NCI-H187 (cell line): ENCODE results near the gene TEX52.
A peak's percentile ranks its signal among the peaks of the same experiment; 100 is the strongest.
"Not testable (repeated sequence)": the region's sequence is repeated elsewhere in the genome, so short reads cannot be mapped to it uniquely, and the experiment has no call there.

Experiments
- DNase-seq, 2 experiments: peaks; one replicate each; lab custom pipeline; 2025; lab: John Stamatoyannopoulos, UW

Gene TEX52

DNA sequence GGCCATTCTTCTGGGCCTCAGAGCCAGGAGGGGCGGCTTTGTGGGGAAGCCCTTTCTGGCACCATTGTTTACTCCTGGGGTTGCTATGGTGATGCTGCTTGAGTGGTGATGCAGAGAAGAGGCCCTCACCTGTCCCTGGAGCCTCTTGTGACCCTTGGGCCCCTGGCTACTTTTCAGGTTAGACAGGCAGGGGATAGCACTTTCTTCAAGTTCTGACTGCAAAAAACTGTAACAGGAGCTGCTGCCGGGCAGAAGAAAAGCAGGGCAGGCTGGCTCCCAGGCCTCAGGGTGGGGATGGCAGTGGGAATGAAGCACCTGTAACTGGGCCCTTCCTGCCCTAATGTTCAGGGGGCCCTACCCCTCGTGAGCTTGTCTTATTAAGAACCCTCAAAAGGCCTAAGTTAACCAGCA is at the start of gene TEX52:
Gene TEX52 (minus strand): TSS at position 19 of the 411 bp plus-strand sequence. CDS start 13 bp downstream, at position 6.
- no peak for DNase-seq

DNA sequence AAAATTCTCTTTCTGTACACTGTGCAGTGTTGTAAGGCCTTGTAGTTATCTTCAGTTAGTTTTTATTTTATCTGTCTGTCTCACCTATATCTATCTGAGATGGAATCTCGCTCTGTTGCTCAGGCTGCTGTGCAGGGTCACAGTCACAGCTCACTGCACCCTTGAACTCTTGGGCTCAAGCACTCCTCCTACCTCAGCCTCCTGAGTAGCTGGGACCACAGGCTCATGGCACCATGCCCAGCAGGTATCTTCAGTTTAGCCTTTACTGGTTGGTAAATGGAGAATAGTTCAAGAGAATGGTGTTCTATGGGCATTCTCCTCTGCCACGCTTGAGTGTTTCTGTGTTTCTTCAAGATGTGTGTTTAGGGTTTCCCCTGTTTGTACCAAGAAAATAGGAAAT is 47.4 kb upstream of the TEX52 start:
- DNase-seq, result no peak

DNA sequence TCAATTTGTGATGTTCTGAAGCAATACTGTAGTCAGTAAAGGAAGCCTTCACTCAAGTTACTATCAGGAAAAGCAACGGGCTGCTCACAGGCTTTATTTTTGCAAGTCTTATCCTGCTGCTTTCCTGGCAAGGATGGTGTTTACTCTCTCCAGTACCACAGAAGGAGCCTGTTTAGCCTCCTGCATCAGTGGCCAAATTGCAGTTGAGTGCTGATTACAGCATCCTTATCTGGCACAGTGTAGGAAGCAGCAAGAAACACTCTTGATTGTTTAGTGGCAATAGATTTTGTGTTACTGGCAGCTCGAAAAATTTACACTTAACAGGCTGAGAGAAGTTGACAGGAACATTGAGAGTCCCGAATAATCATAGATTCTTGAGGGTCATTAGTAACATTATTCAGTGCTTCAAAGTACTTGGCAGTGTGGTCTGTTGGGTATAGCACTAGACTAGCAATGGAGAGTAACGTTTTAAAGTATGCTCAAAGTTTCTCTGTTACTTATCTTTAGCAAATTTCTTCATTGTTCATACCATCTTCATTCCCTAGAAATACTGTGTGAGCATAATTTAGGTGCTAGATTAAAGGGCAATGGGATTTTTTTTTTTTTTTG is 45.5 kb upstream of the TEX52 start:
- no peak for DNase-seq

DNA sequence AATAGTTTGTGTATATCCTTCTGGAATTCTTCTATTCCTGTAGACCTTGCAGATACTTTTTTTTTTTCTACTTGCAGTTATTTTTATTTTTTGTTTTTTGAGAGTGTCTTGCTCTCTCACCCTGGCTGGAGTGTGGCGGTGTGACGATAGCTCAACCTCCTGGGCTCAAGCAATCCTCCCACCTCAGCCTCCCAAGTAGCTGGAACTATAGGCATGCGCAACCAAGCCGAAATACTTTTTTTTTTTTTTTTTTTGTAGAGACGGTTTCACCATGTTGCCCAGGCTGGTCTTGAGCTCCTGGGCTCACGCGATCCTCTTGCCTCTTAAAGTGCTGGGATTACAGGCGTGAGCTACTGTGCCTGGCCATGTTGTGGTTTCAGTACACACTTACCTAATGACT is 43.8 kb upstream of the TEX52 start:
- no peak for DNase-seq

DNA sequence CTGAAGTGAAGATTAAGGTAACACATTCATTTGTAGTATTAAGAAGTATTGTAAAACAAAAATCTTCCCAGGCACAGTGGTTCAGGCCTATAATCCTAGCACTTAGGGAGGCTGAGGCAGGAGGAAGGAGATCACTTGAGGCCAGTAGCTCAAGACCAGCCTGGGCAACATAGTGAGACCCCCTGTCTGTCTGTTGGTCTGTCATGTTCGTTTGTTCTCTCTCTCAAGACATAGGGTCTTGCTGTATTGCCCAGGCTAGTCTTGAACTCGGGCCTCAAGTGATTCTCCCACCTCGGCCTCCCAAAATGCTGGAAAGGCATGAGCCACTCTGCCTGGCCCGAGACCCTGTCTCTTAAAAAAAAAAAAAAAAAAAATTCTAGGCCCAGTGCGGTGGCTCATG is 40.6 kb upstream of the TEX52 start:
- DNase-seq, result no peak

DNA sequence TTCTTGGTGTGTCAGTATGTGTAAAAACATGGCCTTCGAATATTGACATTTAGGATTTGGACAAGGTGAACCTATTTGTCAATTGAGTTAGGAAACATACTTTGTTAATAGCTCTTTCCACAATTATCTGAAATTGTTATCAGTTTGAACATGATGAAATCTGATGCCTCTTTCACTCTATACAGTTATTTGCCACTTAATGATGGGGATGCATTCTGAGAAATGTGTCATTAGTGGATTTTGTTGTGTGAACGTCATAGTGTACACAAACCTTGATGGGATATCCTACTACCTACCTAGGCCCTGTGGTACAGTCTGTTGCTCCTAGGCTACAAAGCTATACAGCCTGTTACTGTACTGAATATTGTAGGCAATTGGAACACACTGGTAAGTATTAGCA is 38.7 kb upstream of the TEX52 start:
- no peak for DNase-seq

DNA sequence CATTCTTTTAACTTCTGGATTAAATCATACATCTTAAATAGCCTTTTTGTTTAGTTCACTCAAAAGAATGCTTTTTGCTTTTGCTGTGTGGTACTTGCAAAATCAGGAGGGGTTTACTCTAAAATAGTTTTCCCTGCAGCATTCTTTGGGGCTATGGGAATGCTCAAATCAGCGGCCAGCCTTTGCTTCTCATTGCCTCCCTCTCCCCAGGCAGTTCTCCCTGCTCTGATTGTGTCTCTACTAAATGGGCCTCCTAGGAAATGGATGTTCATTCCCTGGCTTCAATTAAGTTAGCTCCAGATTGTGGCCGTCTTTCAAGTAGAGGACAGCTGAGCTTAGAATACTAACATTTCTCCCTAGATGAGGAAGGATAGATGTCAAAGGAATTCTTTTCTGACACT is 38.2 kb upstream of the TEX52 start:
- DNase-seq, result no peak

DNA sequence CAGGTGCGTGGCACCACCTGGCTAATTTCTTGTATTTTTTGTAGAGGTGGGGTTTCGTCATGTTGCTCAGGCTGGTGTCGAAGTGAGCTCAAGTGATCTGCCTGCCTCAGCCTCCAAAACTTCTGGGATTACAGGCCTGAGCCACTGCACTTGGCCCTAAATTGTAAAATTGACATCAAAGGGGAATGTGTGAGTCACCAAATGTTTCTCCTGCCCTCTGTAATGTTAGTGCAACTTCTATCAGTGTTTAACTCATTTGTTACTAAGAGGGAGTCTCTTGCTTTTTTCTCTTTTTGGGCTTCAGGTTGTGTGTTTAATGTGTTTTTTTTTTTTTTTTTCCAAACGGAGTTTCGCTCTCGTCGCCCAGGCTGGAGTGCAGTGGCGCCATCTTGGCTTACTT is 36.2 kb upstream of the TEX52 start:
- DNase-seq, result no peak

DNA sequence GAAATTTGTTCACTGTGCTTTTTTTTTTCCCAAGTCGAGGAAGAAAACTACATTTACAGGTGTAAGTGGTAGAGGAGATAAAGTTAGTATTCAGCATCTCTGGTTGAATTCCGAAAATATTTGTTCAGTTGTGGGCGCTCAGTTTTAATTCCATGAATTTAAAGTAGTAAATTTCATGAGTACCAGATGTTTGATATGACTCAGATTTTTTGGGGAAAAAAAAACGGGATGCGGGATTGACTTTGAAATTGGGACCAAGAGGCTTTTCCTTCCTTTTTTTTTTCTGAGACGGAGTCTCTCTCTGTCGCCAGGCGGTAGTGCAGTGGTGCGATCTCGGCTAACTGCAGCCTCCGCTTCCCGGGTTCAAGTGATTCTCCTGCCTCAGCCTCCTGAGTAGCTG is 35.4 kb upstream of the TEX52 start:
- DNase-seq, result no peak

DNA sequence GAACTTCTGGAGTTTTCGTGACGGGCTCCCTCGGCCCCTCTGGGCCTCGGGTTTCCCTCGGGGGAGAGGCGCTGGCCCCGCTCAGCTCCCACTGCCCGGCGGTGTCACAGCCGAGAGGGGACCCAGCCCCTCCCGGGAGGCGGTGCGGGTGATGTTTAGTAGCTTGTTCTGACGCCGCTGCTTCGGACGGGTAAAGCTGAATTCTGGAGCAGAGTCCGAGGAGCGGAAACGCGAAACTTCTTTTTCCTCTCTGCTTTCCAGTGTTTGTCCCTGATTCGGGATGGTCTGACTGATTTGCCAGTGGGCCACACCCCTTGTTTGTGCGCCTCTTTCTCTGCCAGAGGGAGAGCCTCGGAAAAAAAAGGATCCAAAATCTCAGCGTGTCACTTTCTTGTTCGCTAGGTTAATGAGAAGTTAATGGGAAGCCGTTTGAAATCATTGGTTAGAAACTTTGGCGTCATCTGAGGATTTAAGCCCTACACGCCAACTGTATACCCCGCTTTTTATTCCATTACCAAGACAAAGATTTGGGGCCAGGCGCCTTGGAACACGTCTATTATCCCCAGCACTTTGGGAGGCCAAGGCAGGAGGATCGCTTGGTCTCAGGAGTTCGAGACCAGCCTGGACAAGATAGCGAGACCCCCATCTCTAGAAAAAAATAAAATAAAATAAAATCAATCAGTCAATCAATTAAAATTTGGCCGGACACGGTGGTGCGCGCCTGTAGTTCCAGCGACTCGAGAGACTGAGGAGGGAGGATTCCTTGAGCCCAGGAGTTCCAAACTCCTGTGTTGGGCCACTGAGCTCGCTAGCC is 34.6 kb upstream of the TEX52 start:
- no peak for DNase-seq

DNA sequence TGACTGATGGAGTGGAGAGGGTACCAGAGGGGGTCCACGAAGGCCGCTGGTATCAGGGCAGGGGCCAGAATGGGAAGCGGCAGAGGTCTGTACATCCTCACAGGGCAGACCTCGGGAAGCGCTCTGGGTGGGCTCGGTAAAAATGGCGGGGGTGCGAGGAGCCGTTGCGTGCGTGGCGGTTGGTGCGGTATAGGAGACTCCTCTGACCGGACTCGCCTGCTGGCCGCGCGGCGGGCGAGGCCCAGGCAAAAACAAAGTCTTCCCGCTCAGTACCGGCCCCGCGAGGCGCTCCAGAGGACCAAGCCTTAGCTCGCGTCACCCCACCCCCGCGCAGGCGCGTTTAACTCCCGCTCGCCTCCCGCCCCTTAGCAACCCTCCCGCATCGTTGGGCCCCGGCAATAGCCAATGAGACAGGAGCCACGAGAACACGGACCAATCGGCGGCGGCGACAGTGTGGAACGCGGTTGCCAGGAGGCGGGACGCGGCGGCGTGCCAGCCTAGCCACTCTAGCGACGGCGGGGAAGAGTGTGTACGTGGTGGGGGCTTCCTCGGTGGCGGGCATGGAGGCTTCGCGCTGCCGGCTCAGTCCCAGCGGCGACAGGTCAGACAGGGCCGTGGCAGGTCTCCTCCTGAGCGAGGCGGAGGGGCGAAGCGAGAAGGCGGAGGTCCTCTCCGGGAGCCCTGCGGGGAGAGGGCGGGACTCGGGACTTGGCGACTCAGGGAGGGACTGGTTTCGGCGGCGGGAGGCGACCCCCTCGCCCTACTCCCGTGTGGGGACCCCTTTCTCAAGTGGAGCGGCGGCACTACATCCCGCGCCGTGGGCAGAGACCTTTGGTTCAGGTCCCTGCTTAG is 33.8 kb upstream of the TEX52 start, which contains the start of gene TULP3:
Gene TULP3 (plus strand): TSS at position 504 of the 852 bp plus-strand sequence. CDS start 57 bp downstream, at position 561.
- DNase-seq, result peak; percentile 90 to 96

DNA sequence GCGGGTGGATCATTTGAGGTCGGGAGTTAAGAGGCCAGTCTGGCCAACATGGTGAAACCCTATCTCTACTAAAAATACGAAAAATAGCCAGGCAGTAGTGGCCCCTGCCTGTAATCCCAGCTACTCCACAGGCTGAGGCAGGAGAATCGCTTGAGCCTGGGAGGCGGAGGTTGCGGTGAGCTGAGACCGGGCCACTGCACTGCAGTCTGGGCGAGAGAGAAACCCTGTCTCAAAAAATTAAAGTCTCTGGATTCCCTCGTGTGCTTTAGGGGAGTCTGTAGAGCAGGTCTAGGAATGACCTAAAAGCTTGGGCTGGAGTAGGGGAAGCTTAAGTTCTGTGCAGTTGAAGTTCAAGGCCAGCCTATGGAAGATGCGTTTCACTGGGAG is 33.2 kb upstream of the TEX52 start:
- no peak for DNase-seq

DNA sequence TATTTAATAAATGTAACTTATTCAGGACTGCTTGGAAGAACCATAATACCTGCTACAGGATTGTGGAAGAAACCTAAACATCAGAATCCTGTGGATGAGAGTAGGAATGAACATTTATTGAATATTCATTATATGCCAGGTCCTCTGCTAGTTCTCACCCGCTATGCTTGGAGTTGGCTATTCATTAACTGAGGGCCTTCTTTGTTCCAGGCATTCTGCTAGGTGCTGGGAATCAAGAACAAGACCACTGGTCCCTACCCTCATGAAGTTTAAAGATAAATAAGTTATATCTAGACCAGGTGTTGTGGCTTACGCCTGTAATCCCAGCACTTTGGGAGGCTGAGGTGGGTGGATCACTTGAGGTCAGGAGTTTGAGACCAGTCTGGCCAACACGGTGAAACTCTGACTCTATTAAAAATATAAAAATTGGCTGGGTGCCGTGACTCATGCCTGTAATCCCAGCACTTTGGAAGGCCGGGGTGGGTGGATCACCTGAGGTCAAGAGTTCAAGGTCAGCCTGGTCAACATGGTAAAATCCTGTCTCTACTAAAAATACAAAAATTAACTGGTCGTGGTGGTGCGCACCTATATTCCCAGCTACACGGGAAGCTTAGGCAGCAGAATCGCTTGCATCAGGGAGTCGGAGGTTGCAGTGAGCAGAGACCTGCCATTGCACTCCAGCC is 30.1 kb upstream of the TEX52 start:
- no peak for DNase-seq

DNA sequence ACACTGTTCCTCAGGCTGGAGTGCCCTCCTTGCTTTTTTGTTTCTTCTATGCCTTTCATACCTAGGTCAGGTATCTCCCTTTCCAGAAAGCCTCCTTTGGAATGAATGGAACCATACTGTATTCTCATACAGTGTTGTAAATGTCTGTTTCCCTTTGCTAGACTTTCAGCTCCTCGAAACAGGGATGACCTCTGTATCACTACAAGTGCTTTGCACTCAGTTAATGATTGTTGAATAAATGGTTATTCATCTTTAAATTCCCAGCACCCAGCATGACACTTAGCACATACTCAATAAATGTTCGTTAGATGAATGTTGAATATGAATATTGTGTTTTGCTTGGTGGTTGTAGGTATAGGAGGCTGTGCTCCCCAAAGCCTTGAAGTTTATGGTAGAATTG is 28.0 kb upstream of the TEX52 start:
- no peak for DNase-seq

DNA sequence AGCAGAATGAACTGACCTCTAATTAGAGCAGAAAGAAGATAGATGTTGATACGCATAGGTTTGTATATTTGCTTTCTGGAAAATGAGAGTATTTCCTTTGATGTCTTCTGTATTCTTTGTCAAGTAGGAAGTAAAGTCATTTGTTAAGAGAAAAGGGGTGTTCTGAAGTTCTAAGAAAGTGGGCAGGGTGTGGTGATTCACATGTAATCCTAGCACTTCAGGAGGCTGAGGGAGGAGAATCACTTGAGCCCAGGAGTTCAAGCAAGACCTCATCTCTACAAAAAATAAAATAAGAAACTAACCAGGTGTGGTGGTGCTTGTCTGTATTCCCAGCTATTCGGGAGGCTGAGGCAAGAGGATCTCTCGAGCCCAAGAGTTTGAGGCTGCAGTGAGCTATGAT is 23.0 kb upstream of the TEX52 start:
- no peak for DNase-seq

DNA sequence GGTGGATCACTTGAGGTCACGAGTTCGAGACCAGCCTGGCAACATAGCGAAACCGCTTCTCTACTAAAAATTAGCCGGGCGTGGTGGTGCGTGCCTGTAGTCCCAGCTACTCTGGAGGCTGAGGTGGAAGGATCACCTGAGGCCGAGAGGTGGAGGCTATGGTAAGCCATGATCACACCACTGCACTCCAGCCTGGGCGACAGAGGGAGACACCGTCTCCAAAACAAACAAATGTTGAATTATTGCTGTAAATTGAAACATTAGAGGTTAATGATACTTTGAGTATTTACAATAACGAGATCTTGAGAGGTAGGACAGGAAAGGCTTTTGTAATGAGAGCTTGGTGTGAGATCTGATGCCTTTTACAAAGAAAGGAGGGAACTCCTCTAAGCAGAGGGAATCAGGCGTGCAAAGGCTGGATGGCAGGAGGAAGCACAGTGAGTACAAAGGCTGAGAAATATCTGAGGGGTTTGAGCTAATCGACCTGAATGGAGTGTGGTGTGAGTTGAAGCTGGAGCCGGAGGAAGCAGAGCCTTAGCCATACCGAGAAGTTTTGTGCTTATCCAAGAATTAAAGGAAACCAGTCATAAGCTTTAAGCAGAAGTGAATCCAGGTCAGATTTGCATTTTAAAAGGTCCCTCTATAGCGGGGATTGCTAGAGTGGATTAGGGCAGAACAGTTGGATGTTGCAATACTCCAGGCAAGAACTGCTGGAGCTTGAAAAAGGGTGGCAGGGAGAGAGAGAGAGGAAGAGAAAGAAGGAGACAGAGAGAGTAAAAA is 21.3 kb upstream of the TEX52 start:
- peak in 1 of 2 experiments; percentile 19 for DNase-seq

DNA sequence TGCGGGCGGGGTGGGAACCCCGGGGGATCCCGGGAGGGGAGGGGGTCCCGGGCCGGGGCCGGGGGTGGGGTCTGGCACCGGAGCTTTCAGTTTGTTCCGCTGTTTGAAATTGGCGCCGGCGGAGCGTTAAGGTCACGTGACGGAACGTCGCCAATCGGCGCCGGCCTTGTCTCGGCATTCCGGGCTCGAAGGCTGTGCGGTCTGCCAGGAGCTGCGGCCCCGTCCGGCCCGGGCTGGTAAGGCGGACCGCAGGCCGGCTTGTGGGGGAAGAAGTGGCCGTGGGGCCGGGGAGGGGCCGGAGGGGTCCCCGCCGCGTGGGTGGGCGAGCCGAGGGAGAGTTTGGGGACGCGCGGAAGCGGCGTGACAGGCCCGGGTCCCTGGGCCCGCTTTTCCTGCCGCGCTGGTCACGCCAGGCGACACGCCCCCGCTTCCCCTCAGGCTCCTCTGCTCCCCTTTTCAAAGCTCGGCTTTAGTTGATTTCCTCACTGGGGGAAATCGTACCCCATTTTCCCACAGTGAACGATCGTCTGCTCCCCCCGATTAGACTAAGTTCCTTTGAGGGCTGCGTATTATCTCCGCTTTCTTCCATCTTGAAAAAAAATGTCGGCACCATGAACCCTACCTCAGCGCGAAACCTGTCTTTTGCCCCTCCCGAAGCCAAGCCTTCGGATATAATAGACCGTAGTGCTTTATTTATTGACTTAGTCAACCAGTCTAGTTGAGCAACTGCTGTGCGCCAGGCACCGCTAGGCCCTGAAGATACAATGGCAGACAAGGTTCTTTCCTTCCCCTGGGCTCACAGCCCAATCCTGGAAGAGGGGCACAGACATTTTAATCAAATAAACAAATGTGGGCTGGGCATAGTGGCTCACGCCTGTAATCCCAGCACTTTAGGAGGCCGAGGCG is 20.5 kb upstream of the TEX52 start, which contains the start of the genes FOXM1 and RHNO1:
Gene FOXM1 (minus strand): TSS at position 128 of the 906 bp plus-strand sequence. CDS start 2,696 bp downstream, outside the sequence.
Gene RHNO1 (plus strand): TSS at position 177 of the 906 bp plus-strand sequence. CDS start 8,144 bp downstream, outside the sequence.
- DNase-seq, result peak; percentile 62 to 76

DNA sequence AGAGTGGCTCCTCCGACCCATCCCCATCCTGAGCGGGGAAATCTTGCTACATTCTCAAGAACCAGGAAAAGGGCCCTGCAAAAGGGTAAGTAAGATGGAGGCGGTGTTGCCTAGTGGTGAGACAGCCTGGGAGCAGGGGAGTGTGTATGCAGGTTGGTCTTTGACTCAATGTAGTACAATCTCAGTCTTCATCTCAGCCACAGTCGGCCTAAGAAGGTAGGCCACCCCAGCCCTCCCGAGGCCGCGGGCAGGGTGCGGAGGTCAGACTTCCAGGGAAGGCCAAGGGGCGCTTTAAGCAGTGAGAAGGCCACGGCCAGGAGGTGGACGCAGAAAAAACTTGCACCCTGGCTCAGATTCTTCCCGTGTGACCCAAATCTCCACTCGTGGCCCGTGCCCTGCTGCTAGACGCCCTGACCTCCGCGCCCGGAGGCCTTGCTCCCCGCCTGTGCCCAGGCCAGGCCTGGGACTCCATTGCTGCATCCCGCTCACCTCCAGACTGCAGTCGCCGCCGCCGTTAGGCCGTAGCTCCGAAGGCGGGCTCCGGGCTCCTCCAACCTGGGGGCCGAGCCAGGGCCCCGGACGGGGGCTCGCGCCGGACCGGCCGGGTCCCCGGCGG is 19.7 kb upstream of the TEX52 start:
- peak in 1 of 2 experiments; percentile 16 for DNase-seq

DNA sequence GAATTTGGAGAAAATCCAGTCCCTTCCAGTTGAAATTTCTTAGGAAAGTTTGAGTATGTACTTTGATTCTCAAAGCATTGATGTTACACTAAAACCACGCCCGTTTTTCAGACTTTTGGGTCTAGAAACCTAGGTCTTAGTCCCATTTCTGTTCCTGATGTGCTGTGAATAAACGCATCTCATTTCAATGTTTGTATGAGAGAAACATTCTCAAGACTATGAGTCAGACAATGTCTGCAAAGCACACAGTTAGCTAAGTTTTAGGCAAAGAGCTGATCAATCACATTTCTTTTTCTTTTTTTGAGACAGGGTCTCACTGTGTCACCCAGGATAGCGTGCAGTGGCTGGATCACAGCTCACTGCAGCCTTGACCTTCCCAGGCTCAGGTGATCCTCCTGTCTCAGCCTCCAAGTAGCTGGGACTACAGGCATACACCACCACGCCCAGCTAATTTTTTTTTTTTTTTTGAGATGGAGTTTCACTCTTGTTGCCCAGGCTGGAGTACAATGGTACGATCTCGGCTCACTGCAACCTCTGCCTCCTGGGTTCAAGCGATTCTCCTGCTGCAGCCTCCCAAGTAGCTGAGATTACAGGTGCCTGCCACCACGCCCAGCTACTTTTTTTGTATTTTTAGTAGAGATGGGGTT is 12.3 kb upstream of the TEX52 start:
- DNase-seq, result not testable (repeated sequence)
